ENCODE data around the gene XPO6. TPM values are rescaled to one million over a fixed set of nuclear protein-coding genes. Genes with fewer than 3 reads are reported as not detected.

XPO6 gene
- total RNA-seq (10 to 100 TPM; 24.5 to 44.2 (median 27.0) TPM), polyA plus RNA-seq (10 to 100 TPM; 16.7 to 46.5 (median 26.4) TPM)
- long read RNA-seq, donor 1, full-length matches to known transcripts, result 1 of 15 reads
- long read RNA-seq, donor 1, partial matches to known transcripts, result 7 of 15 reads
- long read RNA-seq, donor 1, other reads (novel, unspliced or antisense), result 7 of 15 reads
- long read RNA-seq, donor 2, full-length matches to known transcripts, result 2 of 22 reads
- long read RNA-seq, donor 2, partial matches to known transcripts, result 11 of 22 reads
- long read RNA-seq, donor 2, other reads (novel, unspliced or antisense), result 9 of 22 reads

- TF ChIP-seq CTCF (IDR thresholded peaks at IDR 0.05), result no peak
- Histone ChIP-seq H3K27ac (peak within 1 kb of the TSS; percentile 93), H3K4me1 (peaks cover 17% of the 10 kb centered on the region), H3K9me3 (no peaks in the 10 kb centered on the region), H3K4me3 (peak within 1 kb of the TSS; percentile 92), H3K36me3 (ENCODE audit: insufficient read depth in 1 of 2, low read depth in 1 of 2) (peaks cover 0 to 32% of the 10 kb centered on the region in 2 donors), H3K27me3 (ENCODE audit: insufficient read depth in 3 of 3, low read length in 2 of 3) (no peaks in the 10 kb centered on the region)
- 1 to 3% (median 2%) methylated on average over 43 to 76 of the region's 76 CpGs for WGBS, 3 donors
- intact Hi-C loops (cut with DNase I), result loop anchor here (2.0 to 5.0 kb wide), 2 partner anchors 45 to 47 kb away; no protein-coding TSS in a partner anchor
- ATAC-seq (peak; percentile 94 to 96 (median 96)), DNase-seq (peak; percentile 96 to 98)
Observed at GRCh38 chr16:28211758-28212531, at the start of gene XPO6. Gene XPO6 (minus strand): TSS chr16:28211965. CDS start chr16:28211368, 597 bp downstream.

GRCh38 chr16:28260193-28260592 lies 48.4 kb upstream of the XPO6 start:
- intact Hi-C loops (cut with DNase I), result no loop called here
- peak overlapping the region; percentile 91 for H3K27ac ChIP-seq
- no peaks in the 10 kb centered on the region for H3K9me3 ChIP-seq
- H3K4me1 ChIP-seq, result peaks cover 34% of the 10 kb centered on the region
- WGBS, 3 donors, result 18 to 50% (median 31%) methylated on average over 1 of the region's 1 CpG
- peak overlapping the region; percentile 73 for H3K4me3 ChIP-seq
- ATAC-seq, result peak; percentile 42 to 61 (median 49)
- H3K36me3 ChIP-seq (ENCODE audit: insufficient read depth in 1 of 2, low read depth in 1 of 2), result no peaks in the 10 kb centered on the region
- no peak for TF ChIP-seq CTCF (IDR thresholded peaks at IDR 0.05)
- DNase-seq, result peak; percentile 50 to 68
- no peaks in the 10 kb centered on the region for H3K27me3 ChIP-seq (ENCODE audit: insufficient read depth in 3 of 3, low read length in 2 of 3)

- H3K27ac ChIP-seq, result peak overlapping the region; percentile 91
- no peak for TF ChIP-seq CTCF (IDR thresholded peaks at IDR 0.05)
- H3K4me1 ChIP-seq, result peaks cover 34% of the 10 kb centered on the region
- intact Hi-C loops (cut with DNase I), result loop anchor here (2.0 to 5.0 kb wide), 2 partner anchors 47 kb away; partner anchors contain the start of gene XPO6 (in 1 of the 2)
- no peaks in the 10 kb centered on the region for H3K27me3 ChIP-seq (ENCODE audit: insufficient read depth in 3 of 3, low read length in 2 of 3)
- peak overlapping the region; percentile 73 for H3K4me3 ChIP-seq
- DNase-seq (no peak), ATAC-seq (no peak)
- H3K9me3 ChIP-seq, result no peaks in the 10 kb centered on the region
- H3K36me3 ChIP-seq (ENCODE audit: insufficient read depth in 1 of 2, low read depth in 1 of 2), result no peaks in the 10 kb centered on the region
- WGBS, 3 donors, result 19 to 34% (median 27%) methylated on average over 7 of the region's 7 CpGs
Observed at GRCh38 chr16:28259781-28260150, 48.0 kb upstream of the XPO6 start.

- ATAC-seq, result peak; percentile 29 to 61 (median 48)
- peak overlapping the region; percentile 73 for H3K4me3 ChIP-seq
- no peaks in the 10 kb centered on the region for H3K27me3 ChIP-seq (ENCODE audit: insufficient read depth in 3 of 3, low read length in 2 of 3)
- no peaks in the 10 kb centered on the region for H3K9me3 ChIP-seq
- H3K27ac ChIP-seq, result peak overlapping the region; percentile 91
- H3K4me1 ChIP-seq, result peaks cover 31% of the 10 kb centered on the region
- no peaks in the 10 kb centered on the region for H3K36me3 ChIP-seq (ENCODE audit: insufficient read depth in 1 of 2, low read depth in 1 of 2)
- 19 to 29% (median 29%) methylated on average over 27 to 29 of the region's 29 CpGs for WGBS, 3 donors
- no peak for TF ChIP-seq CTCF (IDR thresholded peaks at IDR 0.05)
- peak; percentile 37 to 60 for DNase-seq
- intact Hi-C loops (cut with DNase I), result loop anchor here (2.0 to 5.0 kb wide), 2 partner anchors 46 to 47 kb away; partner anchors contain the start of gene XPO6 (in 1 of the 2)
Observed at GRCh38 chr16:28259091-28259780, 47.5 kb upstream of the XPO6 start.

All from psoas muscle (tissue), 8 donors.